Brain microvascular endothelial cell (primary cell): ENCODE measurements around the gene CDHR3.

ENCODE experiments used
- DNase-seq: peaks from one replicate; pipeline ENCODE4 v3.0.0-alpha.2; 2020
- H3K27ac ChIP-seq: fragments of 250-450 bp; sonication (Bioruptor Pico); 2 replicates; pipeline ENCODE4 v1.5.1; 2020; ENCODE audit warnings: mild to moderate bottlenecking, moderate library complexity
- H3K27me3 ChIP-seq: fragments of 250-450 bp; sonication (Bioruptor Pico); replicated peaks from 2 replicates; pipeline ENCODE4 v1.5.1; 2020; ENCODE audit warnings: mild to moderate bottlenecking
- H3K36me3 ChIP-seq: fragments of 250-450 bp; sonication (Bioruptor Pico); replicated peaks from 2 replicates; pipeline ENCODE4 v1.5.1; 2020; ENCODE audit warnings: mild to moderate bottlenecking
- H3K4me3 ChIP-seq: 2 replicates; pipeline ENCODE4 v1.5.1; 2011; ENCODE audit warnings: low read depth, mild to moderate bottlenecking, control low read depth, low read length, moderate library complexity
- CTCF ChIP-seq: IDR thresholded peaks from 2 replicates; pipeline ENCODE4 v1.5.1; 2011; ENCODE audit warnings: low read depth, mild to moderate bottlenecking, moderate library complexity, low read length, control low read depth, inconsistent platforms; ENCODE audit errors: missing control alignments
- in situ Hi-C: cut with HindIII; loops from 2 replicates; pipeline ENCODE4 v1.10.0; 2017; ENCODE audit warnings: low sequenced_read_pairs, low pct_ligation_motif_present

The CDHR3 gene

GRCh38 chr7:106082087-106082854 lies 119.2 kb downstream of the CDHR3 start:
- H3K36me3 ChIP-seq, result no peaks in the 10 kb centered on the region
- no peaks in the 10 kb centered on the region for H3K27me3 ChIP-seq
- DNase-seq, result no peak
- H3K27ac ChIP-seq, result no peak overlapping the region
- no peak for TF ChIP-seq CTCF
- H3K4me3 ChIP-seq, result no peak overlapping the region
- in situ Hi-C loops, result no loop called here
